ENCODE results near the gene DCDC2C. TPM values are rescaled to one million over a fixed set of nuclear protein-coding genes. Genes with fewer than 3 reads are reported as not detected.

The DCDC2C gene
- polyA plus RNA-seq, 1 of the 3 experiments (the other 2 are of a cell fraction) = not detected

- H3K27me3 ChIP-seq (ENCODE audit: insufficient read depth) = no peaks in the 10 kb centered on the region
- no peak overlapping the region for H2AFZ ChIP-seq (ENCODE audit: low read depth)
- ChIA-PET CTCF (interaction anchor here (0.7 to 13.8 kb wide), 16 partner anchors 11 to 357 kb away, joined by 3 to 218 read pairs (median 6); no protein-coding TSS in a partner anchor), POLR2A (interaction anchor here (0.6 kb wide), 1 partner anchor 197 kb away, joined by 3 read pairs; no protein-coding TSS in a partner anchor)
- TF ChIP-seq TCF12 (IDR thresholded peaks at IDR 0.05) (no peak), RCOR1 (IDR thresholded peaks at IDR 0.05; ENCODE audit: low read length) (no peak), USF2 (IDR thresholded peaks at IDR 0.05; ENCODE audit: borderline replicate concordance, low read depth, low read length) (no peak), JUND (IDR thresholded peaks at IDR 0.05) (no peak), ZBTB33 (IDR thresholded peaks at IDR 0.05; ENCODE audit: borderline replicate concordance, low read depth) (no peak), CTCF (IDR thresholded peaks at IDR 0.05) (no peak), SMC3 (IDR thresholded peaks at IDR 0.05; ENCODE audit: low read depth, low read length) (no peak), RXRA (IDR thresholded peaks at IDR 0.05; ENCODE audit: borderline replicate concordance, low read depth) (no peak), GABPA (IDR thresholded peaks at IDR 0.05; ENCODE audit: low read depth) (no peak), MEF2A (IDR thresholded peaks at IDR 0.05; ENCODE audit: borderline replicate concordance, low read depth) (no peak), RAD21 (IDR thresholded peaks at IDR 0.05; ENCODE audit: low read length) (no peak), NRF1 (IDR thresholded peaks at IDR 0.05; ENCODE audit: low read depth, low read length) (no peak), FOXM1 (IDR thresholded peaks at IDR 0.05; ENCODE audit: low read depth) (no peak)
- WGBS (ENCODE audit: low lambda C conversion rate) = 13% methylated on average over 10 of the region's 10 CpGs
- H3K4me1 ChIP-seq (ENCODE audit: control insufficient read depth in 1 of 2, insufficient read depth in 2 of 2, low read depth in 1 of 2, low read length in 1 of 2) = peaks cover 0 to 3% of the 10 kb centered on the region in 2 experiments; a peak in 2 of 4 replicates
- H3K4me3 ChIP-seq (ENCODE audit: low read depth in 2 of 2, low read length in 1 of 2) = no peak overlapping the region
- peaks cover 4% of the 10 kb centered on the region; the same call in 1 of the 2 replicates for H3K9me2 ChIP-seq
- H3K79me2 ChIP-seq (ENCODE audit: insufficient read depth) = no peaks in the 10 kb centered on the region
- no peaks in the 10 kb centered on the region for H3K36me3 ChIP-seq (replicated peaks in 1 of 2; ENCODE audit: control insufficient read depth in 1 of 2, insufficient read depth in 2 of 2, low read length in 1 of 2)
- H3F3A ChIP-seq (replicated peaks; ENCODE audit: insufficient read depth) = no peaks in the 10 kb centered on the region
- no peak for DNase-seq
- no peak overlapping the region for H3K4me2 ChIP-seq
- no peak overlapping the region for H3K9ac ChIP-seq
- no peaks in the 10 kb centered on the region for H4K20me1 ChIP-seq (ENCODE audit: insufficient read depth)
- H3K27ac ChIP-seq (ENCODE audit: low read depth in 2 of 2, low read length in 1 of 2) = no peak overlapping the region
- peaks cover 3% of the 10 kb centered on the region; the same call in 1 of the 2 replicates for H3K9me3 ChIP-seq
Observed at GRCh38 chr2:3779496-3780049, 76.2 kb downstream of the DCDC2C start.
